OCI-LY3 (cell line): Measurements from ENCODE around the gene APOL1.
A peak's percentile ranks its signal among the peaks of the same experiment; 100 is the strongest.
"Not testable (repeated sequence)": the region's sequence is repeated elsewhere in the genome, so short reads cannot be mapped to it uniquely, and the experiment has no call there.

Experiments
- H2AFZ ChIP-seq: fragments of 200-600, 300-600 bp; shearing (Covaris generic); 2 replicates; pipeline ENCODE4 v1.6.0; 2014; ENCODE audit warnings: antibody characterized with exemption, low read depth, low read length
- H3K27ac ChIP-seq: fragments of 200-600, 300-600 bp; sonication (generic); 2 replicates; pipeline ENCODE4 v1.5.1; 2014; ENCODE audit warnings: mild to moderate bottlenecking, low read length, moderate library complexity, mixed read lengths
- H3K27me3 ChIP-seq: fragments of 200-600, 300-600 bp; sonication (generic); 2 replicates; pipeline ENCODE4 v1.6.1; 2014; ENCODE audit warnings: low read depth, low read length, mixed read lengths
- H3K36me3 ChIP-seq: fragments of 200-600, 300-600 bp; sonication (generic); replicated peaks from 2 replicates; pipeline ENCODE3; 2014; ENCODE audit warnings: low read depth, low read length, mixed read lengths
- H3K4me1 ChIP-seq: fragments of 300-600, 200-600 bp; sonication (generic); 2 replicates; pipeline ENCODE4 v1.6.1; 2014; ENCODE audit warnings: low read length, mixed read lengths
- H3K4me2 ChIP-seq: fragments of 200-600, 300-600 bp; sonication (generic); 2 replicates; pipeline ENCODE4 v1.6.1; 2014; ENCODE audit warnings: low read length, mixed read lengths
- H3K4me3 ChIP-seq: fragments of 300-600, 200-600 bp; sonication (generic); 2 replicates; pipeline ENCODE4 v1.5.1; 2014; ENCODE audit warnings: antibody characterized with exemption, mild to moderate bottlenecking, low read length, moderate library complexity
- H3K79me2 ChIP-seq: fragments of 300-600, 200-600 bp; shearing (Covaris generic); 2 replicates; pipeline ENCODE4 v1.6.1; 2014; ENCODE audit warnings: mild to moderate bottlenecking, low read length, mixed read lengths
- H3K9ac ChIP-seq: fragments of 300-600, 200-600 bp; shearing (Covaris generic); 2 replicates; pipeline ENCODE4 v1.6.0; 2014; ENCODE audit warnings: mild to moderate bottlenecking, low read length, moderate library complexity
- H3K9me3 ChIP-seq: fragments of 200-600, 300-600 bp; shearing (Covaris generic); 2 replicates; pipeline ENCODE4 v1.6.1; 2014; ENCODE audit warnings: low read length, mixed read lengths; ENCODE audit not compliant: insufficient read depth
- H4K20me1 ChIP-seq: fragments of 200-600, 300-600 bp; sonication (generic); 2 replicates; pipeline ENCODE4 v1.6.1; 2016; ENCODE audit warnings: low read length, mixed read lengths; ENCODE audit not compliant: insufficient read depth
- EZH2phosphoT487 ChIP-seq: fragments of 200-600 bp; shearing (Covaris generic); IDR thresholded peaks from 2 replicates; pipeline ENCODE4 v1.6.1; 2018; ENCODE audit warnings: antibody characterized with exemption, mixed run types, low read depth
- TF ChIP-seq, protein P1 (sequence below): fragments of 200-600, 300-600 bp; sonication (generic); IDR thresholded peaks from 2 replicates; pipeline ENCODE4 v1.5.1; 2014; ENCODE audit warnings: antibody characterized with exemption, low read length, low read depth

Gene APOL1

DNA sequence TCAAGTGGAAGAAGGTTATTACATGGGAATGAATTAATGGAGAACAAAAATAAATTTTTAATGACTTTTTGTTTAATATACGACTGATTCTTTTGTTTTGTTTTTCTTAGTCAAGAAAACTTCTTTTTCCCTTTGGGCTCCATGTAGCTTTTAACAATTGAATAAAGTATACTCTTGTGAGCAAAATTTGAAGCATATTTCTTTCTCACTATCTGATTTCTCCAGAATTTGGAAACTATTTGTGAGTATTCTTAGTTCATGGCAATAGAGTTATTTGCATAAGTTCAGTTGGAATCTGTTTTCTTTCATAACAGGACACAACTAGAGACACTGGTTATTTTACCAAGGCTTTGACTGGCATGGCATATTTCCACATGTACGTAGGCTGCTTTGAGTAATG, 3.8 kb upstream of the APOL1 start:
- peak overlapping the region; percentile 66 for H3K9ac ChIP-seq
- peak overlapping the region; percentile 94 for H3K27ac ChIP-seq
- peaks cover 64% of the 10 kb centered on the region for H3K4me1 ChIP-seq

DNA sequence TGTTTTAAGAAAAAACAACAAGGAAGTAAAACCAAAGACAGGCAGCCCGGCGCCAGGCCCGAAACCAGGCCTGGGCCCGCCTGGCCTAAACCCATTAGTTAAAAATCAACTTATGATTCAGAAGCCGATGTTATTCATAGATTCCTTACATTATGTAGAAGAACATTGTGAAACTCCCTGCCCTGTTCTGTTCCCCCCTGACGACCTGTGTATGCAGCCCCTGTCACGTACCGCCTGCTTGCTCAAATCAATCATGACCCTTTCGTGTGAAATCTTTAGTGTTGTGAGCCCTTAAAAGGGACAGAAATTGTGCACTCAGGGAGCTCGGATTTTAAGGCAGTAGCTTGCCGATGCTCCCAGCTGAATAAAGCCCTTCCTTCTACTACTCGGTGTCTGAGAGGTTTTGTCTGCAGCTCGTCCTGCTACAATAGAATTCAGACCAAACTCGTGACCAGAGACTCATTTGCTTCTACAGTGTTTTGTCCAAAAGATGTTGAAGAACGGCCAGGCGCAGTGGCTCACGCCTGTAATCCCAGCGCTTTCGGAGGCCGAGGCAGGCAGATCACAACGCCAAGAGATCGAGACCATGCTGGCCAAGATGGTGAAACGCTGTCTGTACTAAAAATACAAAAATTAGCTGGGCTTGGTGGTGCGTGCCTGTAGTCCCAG, 2.5 kb upstream of the APOL1 start:
- not testable (repeated sequence) for H3K27me3 ChIP-seq, H4K20me1 ChIP-seq, H2AFZ ChIP-seq
- Histone ChIP-seq H3K4me3 (peak overlapping the region; percentile 48), H3K4me2 (peak overlapping the region; percentile 97), H3K27ac (peak overlapping the region; percentile 94), H3K9me3 (peaks cover 25% of the 10 kb centered on the region), H3K36me3 (peaks cover 44% of the 10 kb centered on the region), H3K4me1 (peaks cover 77% of the 10 kb centered on the region), H3K79me2 (peaks cover 40% of the 10 kb centered on the region), H3K9ac (peak overlapping the region; percentile 87)

More for the DNA sequence above, 3.8 kb upstream of the APOL1 start:
- TF ChIP-seq EZH2phosphoT487, result no peak
- H3K27me3 ChIP-seq, result no peaks in the 10 kb centered on the region
- no peak overlapping the region for H3K4me3 ChIP-seq
- no peaks in the 10 kb centered on the region for H4K20me1 ChIP-seq
- peak overlapping the region; percentile 52 for H3K4me2 ChIP-seq
- peaks cover 27% of the 10 kb centered on the region for H3K79me2 ChIP-seq
- H3K9me3 ChIP-seq, result peaks cover 25% of the 10 kb centered on the region
- no peak overlapping the region for H2AFZ ChIP-seq
- H3K36me3 ChIP-seq, result peaks cover 34% of the 10 kb centered on the region

DNA sequence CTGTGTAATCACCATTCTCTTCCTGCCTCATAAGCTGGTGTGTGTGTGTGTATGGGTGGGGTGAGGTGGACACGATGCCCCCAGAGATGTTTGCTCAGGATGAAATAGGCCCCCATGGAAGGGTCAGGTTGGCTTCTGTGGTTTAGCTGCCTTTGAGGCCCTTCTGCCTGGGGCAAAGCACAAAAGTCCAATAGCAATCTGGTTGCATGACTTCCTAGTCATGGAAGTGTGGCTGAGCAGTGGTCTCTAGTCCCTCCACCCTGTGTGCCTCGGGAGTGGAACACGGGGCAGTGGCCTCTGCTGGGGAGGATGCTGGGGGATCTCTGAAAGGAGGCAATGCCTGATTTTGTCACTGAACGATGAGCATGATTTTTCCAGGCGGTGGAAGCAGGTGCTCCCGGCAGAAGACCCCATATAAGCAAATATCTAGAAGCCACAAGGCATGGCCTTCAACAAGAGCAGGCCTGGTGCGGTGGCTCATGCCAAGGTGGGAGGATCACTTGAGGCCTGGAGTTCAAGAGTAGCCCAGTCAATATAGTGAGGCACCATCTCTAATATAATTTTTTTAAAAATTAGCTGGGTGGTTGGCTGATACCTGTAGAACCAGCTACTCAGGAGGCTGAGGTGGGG, 839 bp upstream of the APOL1 start:
- peak overlapping the region; percentile 94 for H3K27ac ChIP-seq
- H3K4me2 ChIP-seq, result peak overlapping the region; percentile 97
- H3K9ac ChIP-seq, result peak overlapping the region; percentile 87

DNA sequence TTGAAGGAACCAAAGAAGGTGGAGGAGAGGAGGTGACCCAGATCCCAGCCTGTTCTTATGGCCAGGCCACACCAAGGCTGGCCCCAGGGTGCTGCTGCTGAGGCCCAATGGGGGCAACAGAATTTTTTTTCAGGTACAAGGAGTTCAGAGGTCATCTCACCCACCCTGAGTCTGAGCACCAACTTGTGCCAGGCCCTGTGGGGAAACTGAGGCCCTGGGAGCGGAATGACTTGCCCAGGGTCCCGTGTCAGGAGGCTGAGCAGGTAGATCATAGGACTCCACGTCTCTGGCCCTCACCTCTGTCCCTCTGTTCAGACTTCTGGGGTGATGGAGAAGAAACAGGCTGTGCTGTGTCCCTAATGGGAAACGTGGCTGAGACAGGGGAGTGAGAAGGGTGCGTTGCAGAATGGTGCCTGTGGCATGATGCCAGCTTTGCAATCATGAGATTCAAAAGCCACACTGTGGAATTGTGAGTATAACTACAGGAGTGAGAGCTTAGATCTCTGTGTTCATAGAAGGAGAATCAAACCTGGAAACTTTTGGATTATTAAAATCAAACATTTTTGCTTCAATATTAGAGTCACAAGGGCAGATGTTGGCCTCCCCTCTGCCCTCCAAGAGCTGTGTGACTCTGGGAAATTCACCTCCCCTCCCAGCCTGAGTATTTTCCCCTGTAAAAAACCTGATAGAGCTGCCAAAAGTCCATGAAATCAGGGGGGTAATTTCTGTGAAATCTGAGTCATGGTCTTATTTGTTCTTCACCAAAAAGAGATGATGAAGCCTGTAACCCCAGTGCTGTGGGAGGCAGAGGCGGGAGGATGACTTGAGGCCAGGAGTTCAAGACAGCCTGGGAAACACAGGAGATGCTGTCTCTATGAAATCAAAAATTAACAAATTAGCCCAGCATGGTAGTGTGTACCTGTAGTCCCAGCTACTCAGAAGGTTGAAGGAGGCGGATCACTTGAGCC, 874 bp downstream of the APOL1 start:
- Histone ChIP-seq H3K27ac (peak overlapping the region; percentile 94), H3K9me3 (peaks cover 6% of the 10 kb centered on the region; the same call in 1 of the 2 replicates), H2AFZ (no peak overlapping the region), H3K79me2 (peaks cover 72% of the 10 kb centered on the region), H3K4me2 (peak overlapping the region; percentile 97), H3K27me3 (no peaks in the 10 kb centered on the region), H3K4me1 (peaks cover 91% of the 10 kb centered on the region), H3K4me3 (peak overlapping the region; percentile 77), H4K20me1 (peaks cover 12% of the 10 kb centered on the region), H3K36me3 (peaks cover 51% of the 10 kb centered on the region), H3K9ac (peak overlapping the region; percentile 87)
- TF ChIP-seq, protein P1, sequence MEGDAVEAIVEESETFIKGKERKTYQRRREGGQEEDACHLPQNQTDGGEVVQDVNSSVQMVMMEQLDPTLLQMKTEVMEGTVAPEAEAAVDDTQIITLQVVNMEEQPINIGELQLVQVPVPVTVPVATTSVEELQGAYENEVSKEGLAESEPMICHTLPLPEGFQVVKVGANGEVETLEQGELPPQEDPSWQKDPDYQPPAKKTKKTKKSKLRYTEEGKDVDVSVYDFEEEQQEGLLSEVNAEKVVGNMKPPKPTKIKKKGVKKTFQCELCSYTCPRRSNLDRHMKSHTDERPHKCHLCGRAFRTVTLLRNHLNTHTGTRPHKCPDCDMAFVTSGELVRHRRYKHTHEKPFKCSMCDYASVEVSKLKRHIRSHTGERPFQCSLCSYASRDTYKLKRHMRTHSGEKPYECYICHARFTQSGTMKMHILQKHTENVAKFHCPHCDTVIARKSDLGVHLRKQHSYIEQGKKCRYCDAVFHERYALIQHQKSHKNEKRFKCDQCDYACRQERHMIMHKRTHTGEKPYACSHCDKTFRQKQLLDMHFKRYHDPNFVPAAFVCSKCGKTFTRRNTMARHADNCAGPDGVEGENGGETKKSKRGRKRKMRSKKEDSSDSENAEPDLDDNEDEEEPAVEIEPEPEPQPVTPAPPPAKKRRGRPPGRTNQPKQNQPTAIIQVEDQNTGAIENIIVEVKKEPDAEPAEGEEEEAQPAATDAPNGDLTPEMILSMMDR, result no peak
- TF ChIP-seq EZH2phosphoT487, result no peak

More for the DNA sequence above, 839 bp upstream of the APOL1 start:
- not testable (repeated sequence) for H3K27me3 ChIP-seq, H4K20me1 ChIP-seq, H2AFZ ChIP-seq
- peaks cover 90% of the 10 kb centered on the region for H3K4me1 ChIP-seq
- peak overlapping the region; percentile 77 for H3K4me3 ChIP-seq
- H3K79me2 ChIP-seq, result peaks cover 54% of the 10 kb centered on the region
- peaks cover 23% of the 10 kb centered on the region for H3K9me3 ChIP-seq
- peaks cover 51% of the 10 kb centered on the region for H3K36me3 ChIP-seq

DNA sequence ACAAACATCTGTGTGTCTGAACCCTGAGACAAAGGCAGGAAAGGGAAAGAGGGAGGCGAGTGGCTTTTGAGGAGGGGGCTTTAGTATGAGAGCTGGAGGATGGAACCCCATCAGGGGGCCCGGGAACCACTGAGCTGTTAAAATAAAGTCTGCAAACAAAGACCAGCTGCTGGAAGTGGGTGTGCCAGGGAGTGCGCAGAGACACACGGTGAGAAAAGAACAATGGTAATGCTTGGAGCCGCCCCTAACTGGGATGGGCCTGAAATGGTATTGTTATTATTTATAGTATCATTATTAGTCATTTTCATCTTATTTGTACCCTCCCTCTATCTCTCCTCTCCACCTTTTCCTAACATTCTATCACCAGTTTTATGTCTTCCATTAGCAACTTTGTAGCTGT, 2.6 kb downstream of the APOL1 start:
- peaks cover 84% of the 10 kb centered on the region for H3K79me2 ChIP-seq
- H2AFZ ChIP-seq, H3K27me3 ChIP-seq, H3K9me3 ChIP-seq: not testable (repeated sequence)
- peaks cover 28% of the 10 kb centered on the region for H4K20me1 ChIP-seq
- peak overlapping the region; percentile 94 for H3K27ac ChIP-seq
- H3K9ac ChIP-seq, result peak overlapping the region; percentile 87
- H3K4me1 ChIP-seq, result peaks cover 80% of the 10 kb centered on the region
- peaks cover 62% of the 10 kb centered on the region for H3K36me3 ChIP-seq
- peak overlapping the region; percentile 97 for H3K4me2 ChIP-seq
- peak overlapping the region; percentile 77 for H3K4me3 ChIP-seq
